Fibroblast of peridontal ligament (primary cell): ENCODE results near the gene HOXA2.

ENCODE experiments used
- DNase-seq: peaks from one replicate; pipeline ENCODE4 v3.0.0-alpha.2; 2010; ENCODE audit errors: extremely low read depth

HOXA2 gene

DNA sequence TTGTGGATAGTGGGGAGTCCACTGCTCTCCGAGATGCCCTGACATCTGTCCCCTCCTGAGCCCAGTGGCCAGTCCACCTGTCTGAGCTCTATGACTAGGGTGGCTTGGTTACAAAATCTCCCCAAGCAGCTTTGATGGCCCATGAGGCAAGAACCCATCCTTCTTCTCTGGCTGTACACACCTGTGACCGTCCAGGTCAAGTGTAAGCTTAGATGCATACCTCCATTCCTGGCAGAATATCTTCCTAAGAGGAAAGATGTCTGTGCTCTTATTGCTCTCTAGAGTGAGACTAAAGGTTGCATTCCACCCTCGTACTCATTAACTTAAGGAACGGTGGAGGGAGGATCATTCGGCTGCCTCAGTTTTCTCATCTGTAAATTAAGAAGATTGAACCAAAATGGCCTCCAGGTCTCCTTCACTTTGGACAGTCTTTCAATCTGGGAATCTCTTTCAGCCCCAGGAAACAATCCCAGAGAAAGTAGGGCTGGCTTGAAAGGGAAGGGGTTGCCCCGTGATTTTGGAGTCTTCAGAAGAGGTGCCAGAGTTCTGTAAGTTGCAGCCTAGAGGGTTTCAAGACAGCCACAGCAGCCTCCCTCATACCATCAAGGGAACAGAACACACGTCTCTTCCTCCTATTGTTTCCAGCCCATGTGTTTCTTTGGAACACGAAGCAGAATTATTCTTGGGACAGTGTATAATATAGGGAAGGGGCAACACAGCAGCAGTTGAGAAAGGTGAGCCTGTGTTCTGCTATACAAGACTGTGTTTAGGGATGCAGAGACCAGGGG, 22.6 kb upstream of the HOXA2 start:
- no peak for DNase-seq

DNA sequence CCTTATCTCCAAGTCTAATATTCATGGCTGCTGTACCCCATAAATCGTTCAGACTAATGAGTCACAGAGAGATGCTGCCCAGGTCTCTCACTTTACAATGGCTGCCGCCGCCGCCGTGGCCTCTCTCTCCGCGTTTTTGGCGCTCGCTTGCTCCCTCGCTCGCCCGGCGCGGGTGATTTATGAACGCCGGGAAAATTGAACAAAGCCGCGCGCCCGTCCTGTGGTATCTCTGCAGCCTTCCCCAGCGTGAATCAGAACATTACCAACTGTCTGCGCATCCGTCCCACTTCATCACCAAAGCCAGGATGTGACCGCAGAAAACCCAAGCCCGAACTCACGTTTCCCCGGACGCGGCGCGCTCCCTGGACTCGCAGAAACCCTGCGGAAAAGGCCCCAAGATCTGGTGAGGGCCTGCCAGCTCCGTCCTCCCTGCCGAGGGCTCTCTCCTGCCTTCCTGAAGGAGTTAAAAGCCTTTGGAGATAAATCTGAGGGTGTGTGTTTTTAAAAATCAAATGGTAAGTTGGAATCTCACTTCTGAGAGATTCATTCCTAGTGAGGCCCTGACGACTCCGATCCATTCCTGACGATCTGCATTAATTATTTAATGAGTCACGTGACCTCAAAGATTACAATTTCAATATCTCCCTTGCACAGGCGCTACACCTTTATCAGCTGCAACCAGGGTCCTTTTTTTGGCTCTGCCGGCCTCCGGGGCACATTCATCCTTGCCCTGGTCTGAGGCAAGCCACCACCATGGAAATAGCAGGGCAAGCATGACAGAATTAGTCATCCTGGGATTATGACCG, 21.8 kb upstream of the HOXA2 start:
- DNase-seq, result no peak

GRCh38 chr7:27123477-27124053, 21.1 kb upstream of the HOXA2 start:
- no peak for DNase-seq

DNA sequence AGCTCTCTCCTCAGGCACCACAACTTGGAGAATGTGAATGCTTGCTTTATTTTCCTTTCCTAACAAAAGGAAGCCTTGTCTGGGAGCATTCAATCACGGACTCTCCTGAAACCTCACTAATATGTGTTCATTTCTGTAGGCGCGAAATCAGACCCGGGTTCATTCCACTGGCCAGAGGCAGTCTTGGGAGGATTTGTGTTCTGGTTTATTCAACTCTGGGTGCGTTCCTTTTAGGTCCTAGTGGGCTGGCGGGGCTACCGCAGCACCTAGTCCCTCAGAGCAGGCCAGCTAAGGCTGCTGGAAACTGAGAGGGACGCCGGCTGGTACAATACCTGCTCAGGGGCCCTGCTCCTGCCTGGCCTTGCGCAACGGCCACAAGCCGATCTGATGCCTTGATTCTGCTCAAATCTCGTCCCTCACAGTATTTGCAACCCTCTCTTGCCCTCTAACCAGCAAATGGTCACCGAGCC, 20.6 kb upstream of the HOXA2 start:
- DNase-seq, result no peak

GRCh38 chr7:27122077-27122910, 19.8 kb upstream of the HOXA2 start:
- no peak for DNase-seq

GRCh38 chr7:27121684-27122076, 19.2 kb upstream of the HOXA2 start:
- DNase-seq, result no peak

DNA sequence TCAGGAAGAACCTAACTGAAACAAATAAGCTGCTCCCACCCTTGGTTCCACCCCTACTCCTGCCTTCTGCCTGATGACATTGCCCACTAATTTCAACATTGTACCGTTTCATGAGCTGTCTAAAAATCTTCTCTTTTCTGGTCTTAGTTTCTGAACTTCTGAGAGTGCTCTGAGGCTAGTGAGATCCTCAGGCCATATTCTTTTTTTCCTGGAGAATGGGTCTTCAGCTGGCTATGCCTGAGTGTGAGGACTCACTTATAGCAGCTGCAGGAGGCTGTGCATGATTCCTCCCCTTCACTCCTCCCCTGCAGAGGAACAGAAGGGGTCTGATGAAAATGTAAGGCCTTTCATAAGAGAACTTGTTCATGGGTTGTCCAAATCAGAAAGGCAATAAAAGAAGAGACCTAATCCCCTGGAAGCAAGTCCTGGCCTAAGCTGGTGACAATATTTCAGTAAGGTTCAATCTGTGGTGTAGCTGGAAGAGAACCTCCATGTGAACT, 17.0 kb upstream of the HOXA2 start:
- no peak for DNase-seq

GRCh38 chr7:27118580-27118979, 16.1 kb upstream of the HOXA2 start:
- no peak for DNase-seq

DNA sequence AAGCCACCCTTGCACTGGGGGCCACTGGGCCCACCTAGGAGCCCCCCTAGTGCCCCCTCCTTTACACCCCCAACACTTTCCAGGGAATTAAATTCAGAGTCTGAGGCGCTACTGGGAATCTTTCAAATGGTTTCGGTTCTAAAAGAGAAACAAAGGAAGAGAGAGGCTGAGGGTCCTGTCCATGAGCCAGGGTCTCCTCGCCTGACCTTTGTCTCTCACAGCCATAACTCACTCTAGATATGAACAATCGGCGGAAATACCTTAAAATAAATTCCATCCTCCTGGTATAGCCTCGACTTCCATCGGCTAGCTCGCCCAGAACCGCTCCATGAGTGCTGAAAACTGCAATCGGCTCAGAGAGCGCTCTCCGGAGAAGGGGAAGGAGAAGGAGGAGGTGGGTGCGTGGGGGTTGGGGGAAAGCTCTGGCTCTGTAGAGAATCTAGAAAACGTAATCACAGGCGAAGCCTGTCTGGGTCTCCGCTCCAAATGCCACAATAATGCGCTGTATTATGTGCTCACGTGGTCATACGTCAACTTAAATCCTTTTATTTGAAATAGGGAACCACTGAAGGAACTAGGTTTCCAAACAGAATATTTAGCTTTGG, 15.5 kb upstream of the HOXA2 start:
- no peak for DNase-seq

- DNase-seq, result no peak
Observed at GRCh38 chr7:27116962-27117886, 14.7 kb upstream of the HOXA2 start.

DNA sequence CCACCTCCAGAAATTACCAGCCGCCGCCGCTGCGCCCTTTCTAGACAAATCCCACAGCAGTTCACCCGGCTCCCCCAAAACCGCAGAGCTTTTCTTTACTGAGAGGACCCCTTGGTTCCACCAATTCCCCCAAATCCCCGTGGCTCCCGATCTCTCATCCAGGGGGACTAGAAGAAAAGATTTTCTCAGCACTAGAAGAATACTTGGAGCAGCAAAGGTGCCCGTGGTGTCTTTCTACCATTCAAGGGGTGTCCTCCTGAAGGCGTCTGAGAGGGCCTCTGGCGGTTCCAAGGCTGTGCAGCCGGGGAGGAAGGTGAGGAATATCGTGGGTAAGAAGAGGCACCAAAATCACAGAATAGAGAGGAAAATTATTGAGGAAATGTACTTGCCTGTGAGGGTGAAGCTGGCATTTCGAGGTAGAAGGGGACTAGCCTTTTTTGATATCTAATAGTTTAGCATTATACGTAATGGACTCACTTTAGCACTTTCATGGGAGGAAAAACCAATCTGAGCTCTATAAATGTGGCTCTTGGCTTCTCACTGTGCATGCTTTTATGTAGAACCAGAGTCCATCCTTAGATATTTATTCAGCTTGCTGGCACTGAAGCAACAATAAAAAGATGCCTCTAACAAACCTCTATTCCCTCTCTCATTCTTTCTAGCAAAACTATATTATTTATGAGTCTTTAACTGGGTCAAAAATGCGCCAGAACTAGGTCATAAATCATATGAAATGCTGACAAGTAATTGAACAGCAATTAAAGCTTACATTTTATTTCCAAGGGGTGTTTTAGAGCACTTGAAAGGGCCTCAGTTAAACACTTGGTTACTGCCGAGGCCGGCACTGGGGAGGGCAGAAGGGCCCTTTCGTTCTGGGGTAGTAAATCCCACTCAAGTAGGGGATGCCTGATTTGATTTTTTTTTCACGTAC, 13.8 kb upstream of the HOXA2 start:
- no peak for DNase-seq

GRCh38 chr7:27115221-27116026, 12.9 kb upstream of the HOXA2 start:
- no peak for DNase-seq

- no peak for DNase-seq
Observed at GRCh38 chr7:27114881-27115220, 12.4 kb upstream of the HOXA2 start.

GRCh38 chr7:27113991-27114769, 11.7 kb upstream of the HOXA2 start:
- no peak for DNase-seq

- DNase-seq, result no peak
Observed at GRCh38 chr7:27112955-27113949, 10.8 kb upstream of the HOXA2 start.

GRCh38 chr7:27112361-27112760, 9.9 kb upstream of the HOXA2 start:
- DNase-seq, result no peak
